Panc1 (cell line): ENCODE data around the gene SPTBN4.

Experiments used
- CTCF ChIP-seq: fragments of 450-650 bp; IDR thresholded peaks from 2 replicates; pipeline ENCODE4 v1.5.1; 2017; ENCODE audit warnings: mild to moderate bottlenecking
- POLR2AphosphoS5 ChIP-seq: IDR thresholded peaks from 2 replicates; pipeline ENCODE4 v1.6.1; 2012; ENCODE audit warnings: mild to moderate bottlenecking, low read depth, low read length, moderate library complexity

GRCh38 chr19:40489882-40490230 is 23.1 kb downstream of the SPTBN4 start:
- TF ChIP-seq POLR2AphosphoS5 (no peak), CTCF (no peak)
